Lung (tissue), 12 donors: Measurements from ENCODE around the gene PTPRN2. TPM values are rescaled to one million over a fixed set of nuclear protein-coding genes. Genes with fewer than 3 reads are reported as not detected.

ENCODE experiments used
- ATAC-seq: fragments of 200-7000 bp; cut with Tn5 transposase; one replicate; pipeline ENCODE4 v1.9.1; 2020; ENCODE audit warnings: moderate number of reproducible peaks; ENCODE audit not compliant: insufficient read depth, low FRiP score
- DNase-seq, 3 donors: peaks; one replicate each; pipeline ENCODE4 v3.0.0-alpha.2; 2013 to 2017
- H3K27ac ChIP-seq, 2 donors: one replicate each; pipeline ENCODE4 v1.5.1; 2013; ENCODE audit warnings: mild to moderate bottlenecking in 2 of 2, moderate library complexity in 2 of 2, control low read depth in 1 of 2, inconsistent platforms in 1 of 2, low read depth in 1 of 2, low read length in 1 of 2
- H3K27me3 ChIP-seq, 3 donors: one replicate each; pipeline ENCODE4 v1.5.1; 2013; ENCODE audit warnings: low read length in 2 of 3; ENCODE audit not compliant: control insufficient read depth in 3 of 3, insufficient read depth in 3 of 3
- H3K36me3 ChIP-seq, 4 donors: one replicate each; pipeline ENCODE4 v1.5.1; 2013; ENCODE audit warnings: low read length in 4 of 4, mild to moderate bottlenecking in 1 of 4, moderate library complexity in 1 of 4; ENCODE audit not compliant: control insufficient read depth in 4 of 4, insufficient read depth in 4 of 4
- H3K4me1 ChIP-seq, 5 donors: one replicate each; pipeline ENCODE4 v1.5.1; 2013; ENCODE audit warnings: low read length in 5 of 5, mild to moderate bottlenecking in 2 of 5, moderate library complexity in 1 of 5; ENCODE audit not compliant: control insufficient read depth in 5 of 5, insufficient read depth in 5 of 5
- H3K4me3 ChIP-seq: one replicate; pipeline ENCODE4 v1.5.1; 2013; ENCODE audit warnings: mild to moderate bottlenecking, control low read depth, moderate library complexity
- H3K9ac ChIP-seq, 2 donors: one replicate each; pipeline ENCODE4 v1.5.1; 2013; ENCODE audit warnings: low read length in 2 of 2, control low read depth in 1 of 2; ENCODE audit not compliant: insufficient read depth in 1 of 2
- H3K9me3 ChIP-seq, 4 donors: one replicate each; pipeline ENCODE4 v1.5.1; 2013; ENCODE audit warnings: low read length in 3 of 4, mild to moderate bottlenecking in 1 of 4, moderate library complexity in 1 of 4; ENCODE audit not compliant: control insufficient read depth in 4 of 4, insufficient read depth in 3 of 4
- CTCF ChIP-seq: IDR thresholded peaks from 2 replicates; pipeline ENCODE4 v1.5.1; 2012; ENCODE audit warnings: mild to moderate bottlenecking; ENCODE audit errors: control extremely low read depth, extremely low read depth
- WGBS, 2 donors: extraction: QIAGEN DNeasy Blood & Tissue Kit; methylation state at CpG; one replicate each; pipeline ENCODE4 v1.1.7; 2013; 5-methylcytosine and 5-hydroxymethylcytosine counted together
- polyA plus RNA-seq, 2 donors: library from polyadenylated mRNA; stranded (reverse); fragments of 200-250 nt; gene quantifications; one replicate each; pipeline ENCODE4 v1.2.1, GENCODE V29; 2013
- total RNA-seq, 2 donors: library from RNA; depleted of rRNA in 1 of 2; stranded (reverse); fragments of >200 nt in 1 of 2; gene quantifications; one replicate each; pipeline ENCODE4 v1.2.1, GENCODE V29; 2014 to 2021
- donor health status: control.
- donor health status: control.
- donor health status: Bipolar disorder and iron deficiency.
- donor health status: healthy.
- donor health status: DM: yes; HTN: yes; CAD: no.

The PTPRN2 gene
- total and polyA plus RNA-seq, 4 donors = 2.1 to 7.4 (median 4.4) TPM

DNA sequence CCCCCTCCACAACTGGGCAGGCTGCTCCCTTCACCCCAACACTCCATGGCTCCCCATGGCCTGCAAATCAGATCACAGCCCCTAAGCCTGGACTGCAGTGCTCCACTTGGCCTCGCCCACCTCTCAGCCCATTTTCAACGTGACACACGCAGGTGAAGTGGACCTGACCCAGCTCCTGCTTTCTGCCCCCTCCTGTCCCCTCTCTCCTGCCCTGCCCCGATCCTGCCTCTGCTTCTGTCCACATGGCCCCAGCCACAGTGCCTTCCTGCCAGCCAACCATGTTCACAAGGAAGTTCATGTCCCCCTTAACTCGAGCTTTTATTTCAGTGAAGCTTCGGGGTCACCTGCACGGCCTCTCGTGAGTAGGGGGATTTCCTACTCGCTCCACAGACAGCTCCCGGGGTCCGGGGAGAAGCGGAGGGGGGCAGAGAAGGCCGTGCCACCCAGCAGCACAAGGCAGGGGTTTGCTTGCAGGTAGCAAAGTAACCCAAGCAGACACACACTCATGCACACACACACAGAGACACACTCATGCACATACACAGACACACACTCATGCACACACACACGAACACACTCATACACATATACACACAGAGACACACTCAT lies 713.3 kb downstream of the PTPRN2 start:
- ATAC-seq (no peak), DNase-seq (no peak)
- Histone ChIP-seq H3K27ac (no peak overlapping the region), H3K27me3 (peaks cover 0 to 8% (median 5%) of the 10 kb centered on the region in 3 donors), H3K4me3 (no peak overlapping the region), H3K9me3 (peaks cover 0 to 4% (median 0%) of the 10 kb centered on the region in 4 donors), H3K36me3 (no peaks in the 10 kb centered on the region), H3K9ac (no peak overlapping the region), H3K4me1 (peaks cover 0 to 9% (median 0%) of the 10 kb centered on the region in 5 donors)
- no peak for TF ChIP-seq CTCF
- WGBS, 2 donors = 74 to 84% methylated on average over 14 of the region's 14 CpGs

DNA sequence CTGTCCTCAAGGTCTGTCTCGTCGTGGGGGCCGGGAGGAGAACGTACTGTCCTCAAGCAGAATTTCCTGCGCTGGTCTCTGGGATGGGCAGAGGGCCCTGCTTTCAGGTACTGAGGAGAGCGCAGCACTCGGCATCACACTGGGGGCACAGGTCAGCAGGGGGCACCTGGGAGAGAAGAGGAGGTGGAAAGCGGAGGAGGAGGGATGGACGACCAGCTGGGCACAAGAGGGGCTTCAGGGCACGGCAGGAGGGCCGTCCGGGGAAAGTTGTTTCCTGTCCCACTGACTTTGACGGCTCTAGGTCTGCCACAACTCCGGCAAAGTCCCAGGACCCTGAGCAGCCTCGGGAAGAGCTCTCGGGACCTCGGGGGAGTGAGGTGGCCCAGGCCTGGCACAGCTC lies 714.0 kb downstream of the PTPRN2 start:
- Histone ChIP-seq H3K4me3 (no peak overlapping the region), H3K27ac (no peak overlapping the region), H3K36me3 (no peaks in the 10 kb centered on the region), H3K4me1 (peaks cover 0 to 9% (median 0%) of the 10 kb centered on the region in 5 donors), H3K9me3 (peaks cover 0 to 4% (median 0%) of the 10 kb centered on the region in 4 donors), H3K27me3 (peaks cover 0 to 8% (median 5%) of the 10 kb centered on the region in 3 donors), H3K9ac (no peak overlapping the region)
- 75 to 90% methylated on average over 17 of the region's 17 CpGs for WGBS, 2 donors
- no peak for DNase-seq
- no peak for TF ChIP-seq CTCF
- no peak for ATAC-seq

DNA sequence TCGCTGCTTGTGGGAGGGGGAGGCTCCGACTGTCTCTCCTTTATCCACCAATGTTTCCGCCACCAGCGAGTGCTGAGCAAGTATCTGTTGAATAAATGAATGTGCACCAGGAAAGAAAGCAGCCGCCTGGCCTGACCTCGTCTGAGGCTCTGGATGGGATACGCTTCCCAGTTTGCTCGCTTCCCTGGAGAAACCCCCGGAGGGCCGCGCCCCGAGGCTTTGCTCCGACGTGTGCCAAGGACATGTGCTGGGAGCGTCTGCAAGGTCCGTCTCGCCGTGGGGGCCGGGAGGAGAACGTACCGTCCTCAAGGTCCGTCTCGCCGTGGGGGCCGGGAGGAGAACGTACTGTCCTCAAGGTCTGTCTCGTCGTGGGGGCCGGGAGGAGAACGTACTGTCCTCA lies 714.4 kb downstream of the PTPRN2 start:
- Histone ChIP-seq H3K9ac (no peak overlapping the region), H3K27ac (no peak overlapping the region), H3K4me3 (no peak overlapping the region), H3K27me3 (peaks cover 0 to 8% (median 5%) of the 10 kb centered on the region in 3 donors), H3K9me3 (peaks cover 0 to 4% (median 0%) of the 10 kb centered on the region in 4 donors), H3K4me1 (peaks cover 0 to 9% (median 0%) of the 10 kb centered on the region in 5 donors), H3K36me3 (no peaks in the 10 kb centered on the region)
- ATAC-seq (no peak), DNase-seq (no peak)
- 88 to 95% methylated on average over 26 to 30 of the region's 30 CpGs for WGBS, 2 donors
- TF ChIP-seq CTCF = no peak

DNA sequence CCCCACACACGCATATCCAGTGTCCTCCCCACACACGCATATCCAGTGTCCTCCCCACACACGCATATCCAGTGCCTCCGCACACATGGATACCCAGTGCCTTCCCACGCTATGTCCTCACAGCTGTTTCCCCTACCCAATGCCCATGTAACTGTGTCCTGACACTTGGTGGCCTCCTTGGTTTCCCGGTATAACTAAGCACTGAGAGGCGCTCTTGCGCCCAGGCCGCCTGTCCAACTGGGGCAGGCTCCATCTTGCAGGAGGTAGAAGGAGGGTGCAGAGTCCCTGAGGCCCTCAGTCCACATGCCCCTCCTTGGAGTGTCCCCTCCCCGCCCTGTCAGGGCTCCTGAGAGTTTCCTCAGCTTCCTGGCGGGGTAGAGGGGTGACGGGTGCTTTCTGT lies 715.2 kb downstream of the PTPRN2 start:
- DNase-seq (no peak), ATAC-seq (no peak)
- Histone ChIP-seq H3K27ac (no peak overlapping the region), H3K27me3 (peaks cover 0 to 8% (median 5%) of the 10 kb centered on the region in 3 donors), H3K4me3 (no peak overlapping the region), H3K4me1 (peaks cover 0 to 7% (median 0%) of the 10 kb centered on the region in 5 donors), H3K9ac (no peak overlapping the region), H3K36me3 (no peaks in the 10 kb centered on the region), H3K9me3 (peaks cover 0 to 4% (median 0%) of the 10 kb centered on the region in 4 donors)
- TF ChIP-seq CTCF = no peak
- WGBS, 2 donors = 83 to 85% methylated on average over 12 of the region's 12 CpGs
